Measurements from ENCODE around the gene SPATS2.

The SPATS2 gene

GRCh38 chr12:49440035-49440434, 72.8 kb downstream of the SPATS2 start:
- Histone ChIP-seq H3K27me3 (ENCODE audit: insufficient read depth, low read length) (no peaks in the 10 kb centered on the region), H3K4me3 (ENCODE audit: low read depth, low read length) (no peak overlapping the region), H2AFZ (ENCODE audit: low read length, unreplicated experiment) (no peak overlapping the region), H3K4me1 (ENCODE audit: control insufficient read depth, insufficient read depth, low read length, unreplicated experiment) (no peaks in the 10 kb centered on the region), H3K36me3 (ENCODE audit: insufficient read depth, low read length) (peaks cover 11% of the 10 kb centered on the region; the same call in 1 of the 2 replicates), H3K79me2 (ENCODE audit: control insufficient read depth, insufficient read depth, low read length, unreplicated experiment) (peaks cover 60% of the 10 kb centered on the region), H3K27ac (ENCODE audit: low read depth, low read length) (no peak overlapping the region)

DNA sequence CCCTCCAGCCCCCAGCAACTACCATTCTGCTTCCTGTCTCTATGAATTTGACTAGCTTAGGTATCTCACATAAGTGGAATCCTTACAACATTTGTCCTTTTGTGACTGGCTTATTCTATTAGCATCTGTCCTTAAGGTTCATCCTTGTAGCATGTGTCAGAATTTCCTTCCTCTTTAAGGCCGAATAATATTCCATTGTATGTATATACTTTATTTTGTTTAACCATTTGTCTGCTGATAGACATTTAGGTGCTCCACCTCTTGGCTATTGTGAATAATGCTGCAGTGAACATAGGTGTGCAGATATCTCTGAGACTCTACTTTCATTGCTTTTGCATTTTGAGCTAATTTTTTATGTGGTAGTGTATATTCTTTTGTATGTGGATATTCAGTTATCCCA, 75.7 kb downstream of the SPATS2 start:
- no peak overlapping the region for H2AFZ ChIP-seq (ENCODE audit: low read length, unreplicated experiment)
- no peak overlapping the region for H3K27ac ChIP-seq (ENCODE audit: low read depth, low read length)
- H3K27me3 ChIP-seq (ENCODE audit: insufficient read depth, low read length), result no peaks in the 10 kb centered on the region
- peaks cover 17% of the 10 kb centered on the region; the same call in 1 of the 2 replicates for H3K36me3 ChIP-seq (ENCODE audit: insufficient read depth, low read length)
- no peaks in the 10 kb centered on the region for H3K4me1 ChIP-seq (ENCODE audit: control insufficient read depth, insufficient read depth, low read length, unreplicated experiment)
- H3K79me2 ChIP-seq (ENCODE audit: control insufficient read depth, insufficient read depth, low read length, unreplicated experiment), result peaks cover 75% of the 10 kb centered on the region
- H3K4me3 ChIP-seq (ENCODE audit: low read depth, low read length), result no peak overlapping the region

DNA sequence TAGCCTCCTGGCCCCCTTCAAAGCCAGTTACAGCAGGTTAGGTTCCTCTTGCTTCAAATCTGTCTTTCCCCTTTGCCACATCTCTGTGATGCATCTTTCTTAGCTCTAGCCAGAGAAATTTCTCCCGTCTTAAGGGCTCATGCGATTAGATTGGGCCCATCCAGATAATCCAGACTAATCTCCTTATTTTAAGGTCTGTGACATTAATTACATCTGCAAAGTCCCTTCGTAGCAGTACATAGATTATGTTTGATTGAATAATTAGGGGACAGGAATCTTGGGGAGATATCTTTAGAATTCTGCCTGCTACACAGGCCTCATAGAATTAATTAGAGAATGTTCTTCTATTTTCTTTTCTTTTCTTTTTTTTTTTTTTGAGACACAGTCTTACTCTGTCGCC, 79.3 kb downstream of the SPATS2 start:
- Histone ChIP-seq H3K79me2 (ENCODE audit: control insufficient read depth, insufficient read depth, low read length, unreplicated experiment) (peaks cover 68% of the 10 kb centered on the region), H3K4me3 (ENCODE audit: low read depth, low read length) (no peak overlapping the region), H2AFZ (ENCODE audit: low read length, unreplicated experiment) (no peak overlapping the region), H3K27ac (ENCODE audit: low read depth, low read length) (no peak overlapping the region), H3K36me3 (ENCODE audit: insufficient read depth, low read length) (peaks cover 14% of the 10 kb centered on the region; the same call in 1 of the 2 replicates), H3K4me1 (ENCODE audit: control insufficient read depth, insufficient read depth, low read length, unreplicated experiment) (no peaks in the 10 kb centered on the region), H3K27me3 (ENCODE audit: insufficient read depth, low read length) (no peaks in the 10 kb centered on the region)

- H3K4me1 ChIP-seq (ENCODE audit: control insufficient read depth, insufficient read depth, low read length, unreplicated experiment), result no peaks in the 10 kb centered on the region
- no peak overlapping the region for H3K27ac ChIP-seq (ENCODE audit: low read depth, low read length)
- peaks cover 5% of the 10 kb centered on the region; the same call in 1 of the 2 replicates for H3K36me3 ChIP-seq (ENCODE audit: insufficient read depth, low read length)
- H3K79me2 ChIP-seq (ENCODE audit: control insufficient read depth, insufficient read depth, low read length, unreplicated experiment), result peaks cover 63% of the 10 kb centered on the region
- H3K27me3 ChIP-seq (ENCODE audit: insufficient read depth, low read length), result no peaks in the 10 kb centered on the region
- no peak overlapping the region for H2AFZ ChIP-seq (ENCODE audit: low read length, unreplicated experiment)
- no peak overlapping the region for H3K4me3 ChIP-seq (ENCODE audit: low read depth, low read length)
These were observed 81.6 kb downstream of the SPATS2 start for GRCh38 chr12:49448858-49449257.

DNA sequence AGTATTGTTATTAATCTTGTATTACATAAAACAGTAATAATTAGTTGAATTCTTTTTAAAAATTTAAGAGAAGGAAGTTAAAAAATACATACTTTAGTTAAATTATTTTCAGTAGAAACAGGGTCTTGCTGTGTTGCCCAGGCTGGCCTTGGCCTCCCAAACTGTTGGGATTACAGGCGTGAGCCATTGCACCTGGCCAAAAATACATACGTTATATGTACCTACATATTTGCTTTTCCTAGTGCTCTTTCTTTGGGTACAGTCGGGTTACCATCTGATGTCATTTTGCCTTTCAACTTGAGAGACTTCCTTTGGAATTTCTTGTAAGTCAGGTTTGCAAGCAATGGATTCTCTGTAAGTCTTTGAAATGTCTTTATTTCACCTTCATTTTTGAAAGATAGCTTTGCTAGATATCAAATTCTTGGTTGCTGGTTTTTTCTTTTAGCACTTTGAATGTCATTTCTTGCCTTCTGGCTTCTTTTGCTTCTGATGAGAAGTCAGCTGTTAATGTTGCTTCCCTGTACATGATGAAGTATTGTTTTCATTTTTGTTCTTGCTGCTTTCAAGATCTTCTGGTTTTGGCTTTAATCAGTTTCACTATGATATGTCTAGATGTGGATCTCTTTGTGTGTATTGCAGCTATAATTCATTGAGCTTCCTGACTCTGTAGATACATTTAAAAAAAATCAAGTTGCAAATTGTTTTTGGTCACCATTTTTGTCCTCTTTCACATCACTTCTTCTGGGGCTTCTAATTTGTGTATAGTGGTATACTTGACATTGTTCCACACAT, 84.4 kb downstream of the SPATS2 start:
- Histone ChIP-seq H3K27ac (ENCODE audit: low read depth, low read length) (no peak overlapping the region), H3K27me3 (ENCODE audit: insufficient read depth, low read length) (no peaks in the 10 kb centered on the region), H3K36me3 (ENCODE audit: insufficient read depth, low read length) (no peaks in the 10 kb centered on the region; the same call in 1 of the 2 replicates), H3K4me3 (ENCODE audit: low read depth, low read length) (no peak overlapping the region), H3K4me1 (ENCODE audit: control insufficient read depth, insufficient read depth, low read length, unreplicated experiment) (no peaks in the 10 kb centered on the region), H3K79me2 (ENCODE audit: control insufficient read depth, insufficient read depth, low read length, unreplicated experiment) (peaks cover 68% of the 10 kb centered on the region), H2AFZ (ENCODE audit: low read length, unreplicated experiment) (no peak overlapping the region)

GRCh38 chr12:49455501-49455900, 88.2 kb downstream of the SPATS2 start:
- Histone ChIP-seq H3K4me3 (ENCODE audit: low read depth, low read length) (no peak overlapping the region), H3K4me1 (ENCODE audit: control insufficient read depth, insufficient read depth, low read length, unreplicated experiment) (no peaks in the 10 kb centered on the region), H3K79me2 (ENCODE audit: control insufficient read depth, insufficient read depth, low read length, unreplicated experiment) (peaks cover 68% of the 10 kb centered on the region)

DNA sequence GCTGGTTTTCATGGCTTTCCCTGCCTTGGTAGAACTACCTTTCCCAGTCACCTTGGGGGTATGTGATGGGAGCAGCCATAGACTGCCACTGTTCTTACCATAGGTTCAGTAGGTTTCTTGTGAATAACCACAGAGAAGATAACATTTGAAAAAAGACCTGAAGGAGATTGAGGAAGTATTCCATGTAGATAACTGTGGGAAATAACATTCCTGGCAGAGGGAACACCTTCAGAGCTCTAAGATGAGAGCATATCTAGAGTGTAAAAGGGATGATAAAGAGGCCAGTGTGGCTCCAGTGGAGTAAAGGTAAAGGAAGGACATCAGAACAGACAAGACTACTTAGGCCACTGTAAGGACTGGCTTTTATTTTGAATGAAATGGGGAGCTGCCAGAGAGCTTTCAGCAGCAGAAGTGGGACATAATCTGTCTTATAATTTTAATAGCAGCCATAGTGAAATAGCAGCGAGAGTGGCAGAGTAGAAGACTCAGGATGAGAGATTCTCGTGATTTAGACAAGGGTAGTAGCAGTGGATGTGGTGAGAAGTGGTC, 88.9 kb downstream of the SPATS2 start:
- Histone ChIP-seq H3K36me3 (ENCODE audit: insufficient read depth, low read length) (peaks cover 3% of the 10 kb centered on the region; the same call in 1 of the 2 replicates), H3K27ac (ENCODE audit: low read depth, low read length) (no peak overlapping the region), H3K4me3 (ENCODE audit: low read depth, low read length) (no peak overlapping the region), H3K27me3 (ENCODE audit: insufficient read depth, low read length) (no peaks in the 10 kb centered on the region), H2AFZ (ENCODE audit: low read length, unreplicated experiment) (no peak overlapping the region), H3K79me2 (ENCODE audit: control insufficient read depth, insufficient read depth, low read length, unreplicated experiment) (peaks cover 61% of the 10 kb centered on the region), H3K4me1 (ENCODE audit: control insufficient read depth, insufficient read depth, low read length, unreplicated experiment) (no peaks in the 10 kb centered on the region)

More at GRCh38 chr12:49455501-49455900, 88.2 kb downstream of the SPATS2 start:
- Histone ChIP-seq H3K36me3 (ENCODE audit: insufficient read depth, low read length) (no peaks in the 10 kb centered on the region; the same call in 1 of the 2 replicates), H3K27me3 (ENCODE audit: insufficient read depth, low read length) (no peaks in the 10 kb centered on the region), H3K27ac (ENCODE audit: low read depth, low read length) (no peak overlapping the region), H2AFZ (ENCODE audit: low read length, unreplicated experiment) (no peak overlapping the region)

- no peak overlapping the region for H3K27ac ChIP-seq (ENCODE audit: low read depth, low read length)
- H3K4me3 ChIP-seq (ENCODE audit: low read depth, low read length), result no peak overlapping the region
- H3K36me3 ChIP-seq (ENCODE audit: insufficient read depth, low read length), result peaks cover 14% of the 10 kb centered on the region
- H3K27me3 ChIP-seq (ENCODE audit: insufficient read depth, low read length), result no peaks in the 10 kb centered on the region
- H2AFZ ChIP-seq (ENCODE audit: low read length, unreplicated experiment), result no peak overlapping the region
- no peaks in the 10 kb centered on the region for H3K4me1 ChIP-seq (ENCODE audit: control insufficient read depth, insufficient read depth, low read length, unreplicated experiment)
- peaks cover 54% of the 10 kb centered on the region for H3K79me2 ChIP-seq (ENCODE audit: control insufficient read depth, insufficient read depth, low read length, unreplicated experiment)
These were observed 91.6 kb downstream of the SPATS2 start for GRCh38 chr12:49458816-49459215.

DNA sequence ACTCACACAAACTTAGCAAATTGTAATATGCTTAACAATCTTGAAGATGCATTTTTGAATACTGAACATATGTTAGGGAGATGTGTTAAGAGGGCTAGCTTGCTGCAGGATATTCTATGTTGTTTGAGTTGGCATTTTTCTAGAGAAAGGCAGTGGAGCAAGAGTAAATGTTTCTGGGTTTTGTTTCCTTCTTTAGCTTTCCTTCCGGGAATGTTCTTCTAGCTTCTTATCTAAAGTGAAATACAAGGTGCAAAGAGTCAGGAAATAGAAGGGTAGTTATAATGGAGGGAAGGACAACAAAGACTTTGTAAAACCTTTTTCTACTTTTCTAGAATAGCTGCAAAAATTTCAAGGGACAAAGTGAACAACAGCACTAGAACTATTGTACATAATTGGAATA, 94.0 kb downstream of the SPATS2 start:
- H3K36me3 ChIP-seq (ENCODE audit: insufficient read depth, low read length), result peaks cover 23% of the 10 kb centered on the region
- no peaks in the 10 kb centered on the region for H3K4me1 ChIP-seq (ENCODE audit: control insufficient read depth, insufficient read depth, low read length, unreplicated experiment)
- no peak overlapping the region for H3K27ac ChIP-seq (ENCODE audit: low read depth, low read length)
- peaks cover 30% of the 10 kb centered on the region for H3K79me2 ChIP-seq (ENCODE audit: control insufficient read depth, insufficient read depth, low read length, unreplicated experiment)
- no peaks in the 10 kb centered on the region for H3K27me3 ChIP-seq (ENCODE audit: insufficient read depth, low read length)
- H3K4me3 ChIP-seq (ENCODE audit: low read depth, low read length), result no peak overlapping the region
- H2AFZ ChIP-seq (ENCODE audit: low read length, unreplicated experiment), result no peak overlapping the region

GRCh38 chr12:49462083-49462744, 95.0 kb downstream of the SPATS2 start:
- H3K4me1 ChIP-seq (ENCODE audit: control insufficient read depth, insufficient read depth, low read length, unreplicated experiment), result no peaks in the 10 kb centered on the region
- no peak overlapping the region for H2AFZ ChIP-seq (ENCODE audit: low read length, unreplicated experiment)
- H3K27me3 ChIP-seq (ENCODE audit: insufficient read depth, low read length), result no peaks in the 10 kb centered on the region
- H3K4me3 ChIP-seq (ENCODE audit: low read depth, low read length), result no peak overlapping the region
- peaks cover 23% of the 10 kb centered on the region for H3K36me3 ChIP-seq (ENCODE audit: insufficient read depth, low read length)
- no peak overlapping the region for H3K27ac ChIP-seq (ENCODE audit: low read depth, low read length)
- H3K79me2 ChIP-seq (ENCODE audit: control insufficient read depth, insufficient read depth, low read length, unreplicated experiment), result peaks cover 21% of the 10 kb centered on the region

All from ACC112 (cell line).